ENCODE results near the gene ABHD18.
"Not testable (repeated sequence)": the region's sequence is repeated elsewhere in the genome, so short reads cannot be mapped to it uniquely, and the experiment has no call there.

ABHD18 gene

GRCh38 chr4:127965062-127965802 lies at the start of gene ABHD18, which contains the start of gene MFSD8:
Gene ABHD18, plus strand, starts transcription at chr4:127965406. Its CDS starts 17,550 bp downstream, at chr4:127982956.
Gene MFSD8, minus strand, starts transcription at chr4:127965173. Its CDS starts 40 bp downstream, at chr4:127965133.
- peak; percentile 99 for DNase-seq

DNA sequence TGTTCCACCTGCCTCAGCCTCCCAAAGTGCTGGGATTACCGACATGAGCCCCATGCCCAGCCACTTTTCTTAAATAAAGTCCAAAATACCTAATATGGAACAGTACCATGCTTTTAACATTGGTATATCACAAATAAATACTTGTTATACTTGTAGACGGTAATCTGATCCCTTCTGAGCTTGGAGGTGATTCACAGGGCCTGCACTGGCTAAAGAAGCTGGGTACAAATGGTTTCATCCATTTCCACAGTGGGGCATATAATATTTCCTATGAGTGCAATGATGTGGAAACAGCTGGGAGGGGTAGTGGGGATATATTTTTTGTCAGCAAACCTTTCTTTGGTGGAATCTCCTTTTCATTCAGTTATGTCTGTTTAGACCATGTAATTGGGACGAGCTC lies 48.7 kb upstream of the ABHD18 start:
- no peak for DNase-seq

DNA sequence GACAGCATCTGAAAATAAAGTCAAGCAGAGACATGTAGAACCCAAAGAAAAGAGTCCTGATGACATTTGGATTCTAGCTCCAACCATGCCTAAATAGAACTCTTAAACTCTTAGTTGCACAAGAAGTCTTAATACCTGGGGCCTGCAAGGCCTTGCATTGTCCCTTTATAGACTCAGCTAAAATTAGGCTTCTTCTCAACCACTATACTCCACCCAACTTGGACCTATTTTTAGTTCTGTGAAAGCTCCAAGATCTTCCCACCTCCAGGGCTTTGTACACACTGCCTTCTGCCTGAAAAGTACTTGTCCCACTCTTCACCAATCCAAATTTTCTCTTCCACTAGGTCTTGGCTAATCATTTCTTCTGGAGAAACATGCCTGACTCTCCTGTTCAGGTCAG lies 48.1 kb upstream of the ABHD18 start:
- no peak for DNase-seq

DNA sequence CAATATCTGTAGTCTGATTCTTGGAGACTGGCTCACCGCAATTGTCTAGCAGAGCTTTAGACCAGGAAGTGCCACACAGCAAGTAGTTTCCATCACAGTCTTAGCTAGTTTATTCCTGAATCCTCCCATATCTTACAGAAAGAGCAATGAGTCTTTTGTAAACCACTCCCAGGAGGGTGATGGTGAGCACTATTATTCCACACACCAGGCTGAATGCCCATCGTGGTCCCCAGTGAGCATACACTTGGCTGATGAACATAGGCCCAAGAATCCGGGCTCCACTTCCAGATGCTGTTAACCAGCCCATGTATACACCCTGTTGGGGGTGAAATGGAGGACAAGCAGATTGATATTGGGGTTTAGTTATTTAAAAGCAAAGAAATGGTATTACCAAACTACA lies 44.7 kb upstream of the ABHD18 start:
- DNase-seq: no peak

- no peak for DNase-seq
These were observed 43.0 kb upstream of the ABHD18 start for GRCh38 chr4:127922226-127922625.

GRCh38 chr4:127925720-127926119 lies 39.5 kb upstream of the ABHD18 start:
- DNase-seq: not testable (repeated sequence)

DNA sequence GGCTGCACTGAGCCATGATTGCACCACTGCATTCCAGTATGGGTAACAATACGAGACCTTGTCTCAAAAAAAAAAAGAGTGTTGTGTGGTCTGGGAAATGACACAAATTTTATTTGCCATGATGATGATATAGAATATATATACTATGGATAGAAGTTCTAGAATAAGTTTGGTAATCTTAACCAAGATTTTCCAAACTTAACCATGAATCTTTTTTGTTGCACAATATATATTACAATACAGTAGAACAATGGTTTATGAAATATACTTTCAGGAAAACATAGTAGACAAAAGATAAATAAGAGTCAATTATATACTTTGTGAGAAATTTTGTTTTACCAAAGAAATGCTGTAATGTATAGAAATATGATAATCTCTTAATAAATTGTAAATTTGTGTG lies 35.0 kb upstream of the ABHD18 start:
- no peak for DNase-seq

GRCh38 chr4:127931836-127932235 lies 33.4 kb upstream of the ABHD18 start:
- DNase-seq: not testable (repeated sequence)

GRCh38 chr4:127936974-127937373 lies 28.2 kb upstream of the ABHD18 start:
- no peak for DNase-seq

DNA sequence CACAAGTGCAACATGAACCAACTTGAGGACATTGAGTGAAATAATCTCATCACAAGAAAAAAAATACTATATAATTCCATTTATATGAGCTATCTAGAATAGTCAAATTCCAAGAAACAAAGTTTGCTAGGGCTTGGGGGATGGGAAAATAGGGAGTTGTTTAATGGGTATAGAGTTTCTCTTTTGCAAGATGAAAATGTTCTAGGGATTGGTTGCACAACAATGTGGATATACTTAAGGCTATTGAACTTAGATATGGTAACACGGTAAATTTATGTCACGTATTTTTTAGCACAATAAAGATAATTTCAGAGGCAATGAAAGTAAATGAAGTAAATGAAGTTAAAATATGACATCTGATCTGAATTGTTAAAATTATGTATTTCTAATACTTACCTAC lies 8.1 kb upstream of the ABHD18 start:
- DNase-seq: no peak

DNA sequence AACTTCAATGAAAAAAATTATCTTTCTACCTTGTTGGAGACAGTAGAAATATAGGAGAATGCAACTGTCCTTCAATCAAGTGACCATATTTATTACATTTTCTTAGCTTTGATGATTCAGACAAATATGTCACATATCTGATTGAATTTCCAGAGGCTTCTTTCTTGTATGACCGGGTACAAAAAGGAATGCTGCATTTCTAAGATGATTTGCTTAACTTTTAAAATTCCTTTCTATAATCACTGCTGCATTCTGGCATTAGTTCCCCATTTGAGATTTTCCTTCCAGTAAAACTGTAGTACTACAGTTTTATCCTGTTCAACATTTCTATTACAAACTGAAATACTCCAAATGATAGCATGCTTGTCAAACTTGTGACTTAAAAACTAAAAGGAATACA lies 5.4 kb upstream of the ABHD18 start:
- no peak for DNase-seq

DNA sequence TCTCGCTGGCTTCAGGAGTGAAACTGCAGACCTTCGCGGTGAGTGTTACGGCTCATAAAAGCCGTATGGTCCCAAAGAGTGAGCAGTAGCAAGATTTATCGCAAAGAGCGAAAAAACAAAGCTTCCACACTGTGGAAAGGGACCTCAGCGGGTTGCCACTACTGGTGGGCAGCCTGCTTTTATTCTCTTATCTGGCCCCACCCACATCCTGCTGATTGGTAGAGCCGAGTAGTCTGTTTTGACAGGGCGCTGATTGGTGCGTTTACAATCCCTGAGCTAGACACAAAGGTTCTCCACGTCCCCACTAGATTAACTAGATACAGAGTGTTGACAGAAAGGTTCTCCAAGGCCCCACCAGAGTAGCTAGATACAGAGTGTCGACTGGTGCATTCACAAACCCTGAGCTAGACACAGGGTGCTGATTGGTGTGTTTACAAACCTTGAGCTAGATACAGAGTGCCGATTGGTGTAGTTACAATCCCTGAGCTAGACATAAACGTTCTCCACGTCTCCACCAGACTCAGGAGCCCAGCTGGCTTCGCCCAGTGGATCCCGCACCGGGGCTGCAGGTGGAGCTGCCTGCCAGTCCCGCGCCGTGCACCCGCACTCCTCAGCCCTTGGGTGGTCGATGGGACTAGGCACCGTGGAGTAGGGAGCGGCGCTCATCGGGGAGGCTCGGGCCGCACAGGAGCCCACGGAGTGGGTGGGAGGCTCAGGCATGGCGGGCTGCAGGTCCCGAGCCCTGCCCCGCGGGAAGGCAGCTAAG lies 1.4 kb upstream of the ABHD18 start:
- not testable (repeated sequence) for DNase-seq

GRCh38 chr4:127964426-127965061 lies 662 bp upstream of the ABHD18 start:
- not testable (repeated sequence) for DNase-seq

DNA sequence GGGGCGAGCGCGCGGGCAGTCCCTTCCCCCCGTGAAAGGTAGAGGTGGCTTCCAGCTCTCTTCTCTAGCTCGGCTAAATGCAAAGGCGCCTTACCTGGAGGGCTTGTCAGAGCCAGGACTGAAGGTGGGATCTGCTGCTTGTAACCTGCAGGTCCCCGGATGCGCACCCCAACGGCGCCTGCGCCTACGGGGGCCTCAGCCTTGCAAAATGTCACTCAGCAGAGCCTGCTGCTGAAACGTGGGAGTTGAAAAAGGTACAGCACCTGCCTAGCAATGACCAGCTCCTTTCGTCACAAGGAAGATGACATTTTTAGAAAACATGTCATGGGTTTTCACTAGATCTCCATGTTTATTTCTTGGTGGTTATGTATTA lies 583 bp downstream of the ABHD18 start:
- DNase-seq: peak; percentile 61

- DNase-seq: no peak
These were observed 2.1 kb downstream of the ABHD18 start for GRCh38 chr4:127967141-127967775.

DNA sequence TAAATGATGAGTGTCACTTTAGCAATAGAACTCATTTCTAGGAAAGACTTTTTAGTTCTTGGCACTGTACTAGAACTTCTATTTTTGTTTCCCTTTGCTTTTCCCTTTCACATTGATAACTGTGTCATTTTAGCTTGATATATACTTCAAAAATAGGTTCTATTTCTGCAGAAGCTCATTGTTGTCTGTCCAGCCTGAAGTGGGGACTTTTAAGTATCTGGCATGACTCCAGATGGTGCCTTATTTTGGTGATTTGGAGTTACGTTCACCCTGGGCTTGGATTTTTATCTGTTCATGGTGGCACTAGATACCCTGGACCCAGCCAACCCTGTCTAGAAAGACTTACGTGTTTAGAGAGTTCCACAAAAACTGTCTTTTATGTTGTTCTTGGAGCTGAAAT lies 3.4 kb downstream of the ABHD18 start:
- DNase-seq: no peak

DNA sequence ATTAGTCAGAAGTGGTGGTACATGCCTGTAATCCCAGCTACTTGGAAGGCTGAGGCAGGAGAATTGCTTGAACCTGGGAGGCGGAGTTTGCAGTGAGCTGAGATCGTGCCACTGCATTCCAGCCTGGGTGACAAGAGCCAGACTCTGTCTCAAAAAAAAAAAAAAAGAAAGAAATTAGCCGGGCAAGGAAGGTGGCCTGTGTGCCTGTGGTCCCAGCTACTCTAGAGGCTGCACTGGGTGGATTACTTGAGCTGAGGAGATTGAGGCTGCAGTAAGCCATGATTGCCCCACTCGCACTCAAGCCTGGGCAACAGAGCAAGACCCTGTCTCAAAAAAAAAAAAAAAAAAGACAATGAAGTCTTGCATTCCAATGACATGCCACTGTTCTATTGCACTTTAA lies 5.7 kb downstream of the ABHD18 start:
- DNase-seq: not testable (repeated sequence)

GRCh38 chr4:127975121-127975770 lies 10.0 kb downstream of the ABHD18 start:
- DNase-seq: no peak

DNA sequence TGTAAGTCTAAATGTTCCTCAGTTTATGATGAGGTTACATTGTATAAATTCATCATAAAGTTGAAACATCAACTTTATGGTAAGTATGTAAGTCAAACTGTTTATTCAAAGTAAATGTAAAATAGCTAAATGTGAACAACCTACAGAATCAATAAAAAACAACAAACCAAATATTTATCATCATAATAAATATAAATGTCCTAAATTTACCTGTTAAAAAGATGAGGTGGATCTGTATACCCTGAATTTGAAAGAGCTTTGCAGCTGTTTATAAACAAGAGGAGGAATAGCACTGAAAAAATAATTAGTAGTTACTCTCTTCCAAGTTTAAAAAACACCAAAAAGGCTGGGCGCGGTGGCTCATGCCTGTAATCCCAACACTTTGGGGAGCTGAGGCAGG lies 13.7 kb downstream of the ABHD18 start:
- no peak for DNase-seq

DNA sequence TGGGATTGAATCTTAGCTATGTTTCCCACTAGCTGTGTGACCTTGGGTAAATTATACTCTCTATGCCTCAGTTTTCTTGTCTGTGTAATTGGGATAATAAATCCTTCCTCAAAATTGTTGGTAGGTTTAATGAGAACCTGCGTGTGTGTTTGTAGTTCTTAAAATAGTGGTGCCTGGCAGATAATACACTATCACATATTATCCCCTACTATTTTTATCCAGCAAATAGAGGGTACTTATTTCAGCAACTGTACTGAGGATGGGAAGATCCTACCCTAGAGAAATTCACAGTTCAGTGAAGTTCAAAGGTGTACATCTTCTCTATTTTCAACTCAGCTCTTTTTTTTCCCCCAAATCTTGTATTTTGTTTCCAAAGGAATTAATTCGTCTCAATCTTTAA lies 17.2 kb downstream of the ABHD18 start:
- no peak for DNase-seq

DNA sequence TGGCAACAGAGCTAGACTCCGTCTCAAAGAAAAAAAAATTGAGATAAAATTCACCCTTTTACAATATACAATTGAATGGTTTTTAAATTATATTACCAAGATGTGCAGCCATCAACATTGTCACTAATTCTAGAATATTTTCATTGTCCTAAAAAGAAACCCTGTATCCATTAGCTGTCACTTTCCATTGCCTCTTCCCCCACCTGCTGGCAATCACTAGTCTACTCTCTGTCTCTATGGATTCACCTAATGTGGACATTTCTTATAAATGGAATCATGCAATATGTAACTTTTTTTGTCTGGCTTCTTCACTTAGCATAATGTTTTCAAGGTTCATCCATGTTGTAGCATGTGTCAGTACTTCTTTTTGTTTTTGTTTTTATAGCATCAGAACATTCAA lies 20.8 kb downstream of the ABHD18 start:
- no peak for DNase-seq

DNA sequence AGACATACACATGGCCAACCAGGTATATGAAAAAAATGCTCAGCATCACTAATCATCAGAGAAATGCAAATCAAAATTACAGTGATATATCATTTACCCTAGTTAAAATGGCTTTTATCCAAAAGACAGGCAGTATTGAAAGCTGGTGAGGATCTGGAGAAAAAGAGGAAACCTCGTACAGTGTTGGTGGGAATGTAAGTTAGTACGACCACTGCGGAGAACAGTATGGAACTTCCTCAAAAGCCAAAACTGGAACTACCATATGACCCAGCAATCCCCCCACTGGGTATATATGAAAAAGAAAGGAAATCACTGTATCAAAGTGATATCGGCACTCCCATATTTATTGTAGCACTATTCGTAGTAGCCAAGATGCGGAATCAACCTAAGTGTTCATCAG lies 23.4 kb downstream of the ABHD18 start:
- DNase-seq: no peak

- no peak for DNase-seq
These were observed 27.9 kb downstream of the ABHD18 start for GRCh38 chr4:127993151-127993550.
